GM19372 (cell line): ENCODE data around the gene IRF2.
A peak's percentile ranks its signal among the peaks of the same experiment; 100 is the strongest.

Source experiments
- ATAC-seq: cut with Tn5 transposase; IDR thresholded peaks from one replicate; pipeline ENCODE4 v1.9.1; 2021; ENCODE audit warnings: mild to moderate bottlenecking, low read depth, moderate library complexity; ENCODE audit not compliant: unreplicated experiment

IRF2 gene

DNA sequence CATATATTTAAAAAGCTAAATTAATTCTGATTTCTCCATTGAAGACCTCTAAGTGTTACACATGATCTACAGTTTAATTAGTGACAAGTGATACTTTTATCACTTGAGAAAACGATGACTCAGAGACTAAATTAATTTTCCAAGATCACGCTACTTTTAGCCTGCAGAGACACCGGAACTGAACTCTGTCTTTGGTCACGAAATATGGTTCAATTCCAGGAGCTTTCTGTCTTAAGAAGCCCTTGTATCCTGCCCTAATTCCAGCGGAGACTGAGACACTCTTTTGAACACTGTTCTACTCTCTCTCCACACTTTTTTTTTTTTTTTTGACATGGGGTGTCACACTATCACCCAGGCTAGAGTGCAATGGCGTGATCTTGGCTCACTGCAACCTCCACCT lies 63.6 kb downstream of the IRF2 start:
- no peak for ATAC-seq

DNA sequence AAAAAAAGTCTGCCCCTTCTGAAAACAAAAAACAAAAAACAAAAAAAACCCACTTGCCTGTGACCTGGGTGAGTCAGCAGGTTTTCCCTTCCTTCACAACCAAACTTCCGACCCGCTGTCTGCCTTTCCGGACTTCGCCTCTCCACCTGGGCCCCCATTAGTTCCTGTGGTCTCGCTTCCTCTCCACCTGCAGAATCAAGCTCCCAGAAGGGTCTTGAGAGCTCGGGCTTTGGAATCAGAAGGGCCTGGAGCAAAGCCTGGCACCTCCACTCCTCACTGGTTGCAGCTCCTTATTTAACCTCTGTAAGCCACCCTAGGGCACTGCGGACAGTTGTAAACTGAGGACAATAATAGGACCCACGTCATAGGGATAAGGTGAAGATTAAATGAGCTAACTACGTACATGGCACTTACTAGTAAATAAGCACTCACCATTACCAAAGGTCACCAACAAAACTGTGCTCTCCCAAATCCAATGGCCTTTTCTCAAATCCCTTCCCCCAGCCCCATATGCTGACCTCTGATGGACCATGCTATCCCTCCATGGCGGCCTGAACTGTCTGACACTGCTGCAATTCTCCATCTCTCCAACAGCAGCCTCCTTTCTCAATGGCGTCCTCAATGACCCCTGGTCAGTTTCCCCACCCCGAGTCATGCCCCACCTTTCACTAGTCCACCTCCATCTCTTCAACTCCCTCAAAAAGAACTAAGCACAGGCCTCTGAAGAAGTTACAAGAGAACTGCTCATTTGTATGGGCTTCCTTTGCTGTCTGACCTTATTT lies 64.2 kb downstream of the IRF2 start:
- no peak for ATAC-seq

- no peak for ATAC-seq
These were observed 64.8 kb downstream of the IRF2 start for GRCh38 chr4:184409502-184409901.

GRCh38 chr4:184408684-184409081 lies 65.7 kb downstream of the IRF2 start:
- no peak for ATAC-seq

DNA sequence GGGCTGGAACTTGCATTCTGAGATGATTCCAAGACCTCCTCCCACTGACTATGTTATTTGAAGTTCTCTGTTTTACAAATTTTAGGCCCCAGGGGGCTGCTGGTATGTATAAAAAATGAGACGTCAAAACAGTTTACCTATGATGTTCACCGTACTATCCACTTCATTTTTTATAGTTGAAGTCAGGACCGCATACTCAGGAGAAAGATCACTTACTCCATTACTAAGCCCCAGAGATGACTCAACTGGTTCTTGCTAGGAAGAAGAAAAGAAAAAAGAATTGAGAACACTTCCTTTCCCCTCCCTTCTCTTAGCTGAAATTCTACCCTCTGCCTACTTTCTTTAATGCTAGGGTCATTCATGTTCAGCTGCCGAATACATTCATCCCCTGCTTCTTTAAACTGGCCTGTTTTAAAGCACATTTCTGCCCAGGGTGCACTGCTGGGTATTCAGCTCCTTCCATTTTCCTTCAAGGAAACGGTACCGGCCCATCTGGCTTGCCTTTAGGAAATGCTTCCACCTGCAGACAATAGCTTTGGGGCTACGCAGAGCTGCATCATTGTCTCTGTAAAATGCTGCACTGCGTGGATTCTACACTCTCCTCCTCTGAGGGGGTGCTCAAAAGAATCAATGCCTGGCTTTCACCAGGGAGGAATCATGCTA lies 66.2 kb downstream of the IRF2 start:
- no peak for ATAC-seq

- ATAC-seq, result no peak
These were observed 67.4 kb downstream of the IRF2 start for GRCh38 chr4:184406958-184407391.

GRCh38 chr4:184404047-184404446 lies 70.3 kb downstream of the IRF2 start:
- ATAC-seq, result no peak

DNA sequence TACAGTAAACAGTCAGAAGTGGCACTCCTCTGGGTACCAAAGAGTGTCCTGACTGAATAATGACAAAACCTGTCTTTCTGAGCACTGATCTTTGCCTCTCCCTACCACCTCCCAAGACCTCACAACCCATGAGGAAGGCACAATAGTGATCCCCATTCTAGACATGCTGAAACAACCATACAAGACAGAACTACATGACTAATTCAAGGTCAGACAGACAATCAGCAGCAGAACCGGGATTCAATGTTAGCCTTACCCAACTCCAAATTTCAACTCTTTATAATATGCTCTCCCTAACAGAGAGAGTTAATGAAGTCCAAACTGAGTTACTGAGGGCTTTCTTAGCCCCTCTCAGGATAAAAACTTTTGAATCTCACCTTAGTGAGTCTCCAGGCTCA lies 71.0 kb downstream of the IRF2 start:
- ATAC-seq, result no peak

- no peak for ATAC-seq
These were observed 71.5 kb downstream of the IRF2 start for GRCh38 chr4:184402740-184403383.

DNA sequence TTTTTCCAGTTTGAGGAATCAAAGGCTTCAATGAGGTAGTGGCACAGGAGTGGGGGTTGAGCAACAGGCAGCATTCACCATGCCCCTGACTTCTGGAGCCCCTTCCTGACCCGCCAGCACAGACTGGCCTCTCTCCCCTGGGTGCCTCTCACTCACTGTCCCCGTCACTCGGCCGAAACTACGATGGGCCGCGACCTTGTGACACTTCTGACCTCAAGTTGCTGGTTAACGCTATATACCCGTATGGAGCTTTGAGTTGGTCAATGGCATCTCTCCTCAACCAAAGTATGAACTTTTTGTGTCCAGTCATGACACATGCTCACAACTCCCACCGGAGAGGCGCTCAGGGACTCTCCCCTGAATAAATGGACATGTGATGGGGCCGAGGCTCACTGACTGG lies 72.1 kb downstream of the IRF2 start:
- ATAC-seq, result no peak

GRCh38 chr4:184401397-184402171 lies 72.8 kb downstream of the IRF2 start:
- no peak for ATAC-seq

GRCh38 chr4:184400891-184401290 lies 73.5 kb downstream of the IRF2 start:
- no peak for ATAC-seq

- ATAC-seq, result no peak
These were observed 73.9 kb downstream of the IRF2 start for GRCh38 chr4:184400375-184400870.

- ATAC-seq, result no peak
These were observed 74.8 kb downstream of the IRF2 start for GRCh38 chr4:184399512-184399908.

- ATAC-seq, result no peak
These were observed 75.4 kb downstream of the IRF2 start for GRCh38 chr4:184398741-184399511.

DNA sequence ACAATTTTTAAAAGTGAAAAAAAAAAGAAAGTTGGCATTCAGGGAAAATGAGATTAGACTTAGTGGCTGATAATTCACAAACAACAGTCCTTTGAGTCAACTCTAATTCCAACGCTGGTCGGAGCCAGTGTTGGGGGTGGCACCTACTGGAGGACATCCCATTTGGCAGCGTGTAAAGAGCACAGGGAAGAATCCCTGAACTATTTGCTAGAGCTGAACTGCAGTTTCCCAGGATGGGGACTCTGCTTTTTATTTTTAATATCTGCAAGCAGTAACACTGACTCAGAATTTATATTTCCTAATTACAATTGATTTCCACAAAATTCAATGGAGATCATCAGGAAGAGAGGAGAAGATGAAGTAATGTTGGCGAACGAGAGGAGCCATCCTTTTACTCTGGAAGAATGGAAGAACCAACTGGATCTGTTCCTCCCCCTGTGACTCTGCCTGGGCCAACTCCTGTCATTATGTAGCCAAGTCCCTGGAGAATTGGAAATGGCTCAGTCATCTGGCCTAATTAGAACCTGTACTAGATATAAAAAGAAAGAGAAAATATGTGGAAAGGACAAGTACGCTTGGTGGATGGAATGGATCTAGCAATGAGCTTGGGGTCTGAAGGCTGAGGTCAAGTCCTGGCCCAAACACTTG lies 76.7 kb downstream of the IRF2 start:
- ATAC-seq, result no peak

GRCh38 chr4:184396570-184397515 lies 77.5 kb downstream of the IRF2 start:
- no peak for ATAC-seq

DNA sequence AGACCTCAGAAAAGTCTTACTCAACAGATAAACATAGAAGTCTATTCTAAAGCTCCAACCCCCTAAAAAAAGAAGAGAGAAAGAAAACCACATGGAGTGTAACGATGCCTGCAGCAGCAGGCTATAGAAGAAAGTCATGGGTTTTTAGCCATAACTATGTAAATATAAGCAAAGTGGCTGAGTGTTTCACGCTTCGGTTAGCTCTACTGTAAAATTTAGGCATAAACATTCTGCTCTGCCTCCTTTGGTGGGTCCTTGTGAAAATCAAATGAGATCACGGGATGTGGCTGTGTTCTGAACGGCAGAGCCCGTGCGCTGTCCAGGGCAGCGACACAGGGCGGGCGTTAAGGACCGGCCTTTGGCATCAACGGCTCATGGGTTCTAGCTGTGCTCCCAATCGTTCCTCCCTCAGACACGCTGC lies 78.4 kb downstream of the IRF2 start:
- ATAC-seq, result peak; percentile 67
